GM12878 (cell line): ENCODE data around the gene MAPK9. TPM values are rescaled to one million over a fixed set of nuclear protein-coding genes. Genes with fewer than 3 reads are reported as not detected.

ENCODE experiments used
- ATAC-seq: fragments of 200-7000 bp; cut with Tn5 transposase; 3 replicates; pipeline ENCODE4 v1.9.1; 2020; ENCODE audit warnings: mild to moderate bottlenecking, moderate library complexity
- BruUV-seq: library from RNA; stranded (reverse); fragments of 400-500 nt; replicated peaks from 2 replicates; lab custom pipeline; 2021; lab: Mats Ljungman, UMichigan
- CTCF ChIA-PET: fragments of 300-600 bp; sonication (Branson Sonifier 250); formaldehyde crosslinking; extraction: SDS; loops from one replicate; lab custom pipeline; 2021; ENCODE audit warnings: inconsistent platforms; lab: Yijun Ruan, JAX
- POLR2A ChIA-PET: fragments of 350-600 bp; formaldehyde crosslinking; extraction: SDS; loops from one replicate; lab custom pipeline; 2021; ENCODE audit warnings: inconsistent platforms; lab: Charles Lee
- RAD21 ChIA-PET: fragments of 300-600 bp; sonication (Branson Sonifier 250); formaldehyde crosslinking; loops from one replicate; lab custom pipeline; 2023; ENCODE audit warnings: antibody characterized with exemption; ENCODE audit not compliant: unreplicated experiment; lab: Charles Lee
- SMC1A ChIA-PET: fragments of 300-600 bp; sonication (Branson Sonifier 250); formaldehyde crosslinking; loops from one replicate; lab custom pipeline; 2023; ENCODE audit not compliant: unreplicated experiment, uncharacterized antibody; lab: Charles Lee
- DNase-seq: peaks from one replicate; pipeline ENCODE4 v3.0.0-alpha.2; 2011; ENCODE audit warnings: low read depth, low spot score
- FAIRE-seq: peaks from 3 replicates; lab custom pipeline; 2011; peaks lifted over from hg19 to GRCh38; lab: Jason Lieb, UNC
- H2AFZ ChIP-seq: 2 replicates; pipeline ENCODE4 v1.6.0; 2011; ENCODE audit warnings: low read depth, low read length, control low read depth; ENCODE audit not compliant: control insufficient read depth
- H3K27ac ChIP-seq: 2 replicates; pipeline ENCODE4 v1.5.1; 2011; ENCODE audit warnings: control low read depth; ENCODE audit not compliant: control insufficient read depth, insufficient read depth
- H3K27me3 ChIP-seq, 2 experiments: replicated peaks in 1 of 2; 2 replicates each; pipeline versions ENCODE4 v1.6.0 to v1.6.1; 2011; ENCODE audit warnings: low read length in 1 of 2; ENCODE audit not compliant: control insufficient read depth in 2 of 2, insufficient read depth in 2 of 2
- H3K36me3 ChIP-seq, 2 experiments: 2 replicates each; pipeline ENCODE4 v1.5.1; 2011; ENCODE audit warnings: low read length in 1 of 2; ENCODE audit not compliant: control insufficient read depth in 2 of 2, insufficient read depth in 2 of 2
- H3K4me1 ChIP-seq: 2 replicates; pipeline ENCODE4 v1.6.1; 2011; ENCODE audit warnings: mild to moderate bottlenecking, low read length, moderate library complexity, mixed read lengths; ENCODE audit not compliant: control insufficient read depth, insufficient read depth
- H3K4me2 ChIP-seq: 2 replicates; pipeline ENCODE4 v1.6.0; 2011; ENCODE audit warnings: control low read depth; ENCODE audit not compliant: control insufficient read depth, insufficient read depth
- H3K4me3 ChIP-seq: fragments of 200-600 bp; sonication (generic); 2 replicates; pipeline ENCODE4 v1.5.1; 2016
- H3K79me2 ChIP-seq: 2 replicates; pipeline ENCODE4 v1.6.0; 2011; ENCODE audit warnings: low read length; ENCODE audit not compliant: control insufficient read depth, insufficient read depth
- H3K9ac ChIP-seq: 2 replicates; pipeline ENCODE4 v1.8.0; 2011; ENCODE audit warnings: low read length, control low read depth, mixed read lengths; ENCODE audit not compliant: control insufficient read depth, insufficient read depth
- H3K9me3 ChIP-seq: replicated peaks from 3 replicates; pipeline ENCODE4 v1.5.1; 2011; ENCODE audit warnings: mild to moderate bottlenecking, low read length; ENCODE audit not compliant: control insufficient read depth, insufficient read depth
- H4K20me1 ChIP-seq: 2 replicates; pipeline ENCODE4 v1.6.0; 2011; ENCODE audit not compliant: control insufficient read depth, insufficient read depth
- CBX3 ChIP-seq: fragments of 200-600 bp; sonication (generic); IDR thresholded peaks from 2 replicates; pipeline ENCODE4 v1.6.1; 2016; ENCODE audit warnings: low read depth, borderline replicate concordance
- ETV6 ChIP-seq, 2 experiments: fragments of 450-650 bp in 1 of 2; IDR thresholded peaks in 1 of 2; conservative IDR thresholded peaks in 1 of 2; 2 replicates each; pipeline ENCODE4 v1.6.1; 2014; ENCODE audit warnings: antibody characterized with exemption in 1 of 2, borderline replicate concordance in 1 of 2, low read depth in 1 of 2, mild to moderate bottlenecking in 1 of 2, moderate library complexity in 1 of 2
- EZH2 ChIP-seq: IDR thresholded peaks from 2 replicates; pipeline ENCODE4 v1.6.1; 2012; ENCODE audit warnings: low read depth, mild to moderate bottlenecking, control low read depth, inconsistent platforms, low read length, borderline replicate concordance; ENCODE audit not compliant: control insufficient read depth
- IKZF1 ChIP-seq: fragments of 450-650 bp; conservative IDR thresholded peaks from 2 replicates; pipeline ENCODE4 v1.6.1; 2017; ENCODE audit warnings: antibody characterized with exemption, mild to moderate bottlenecking
- RFX5 ChIP-seq: IDR thresholded peaks from 2 replicates; pipeline ENCODE4 v1.6.1; 2011; ENCODE audit warnings: low read depth, low read length, improper control_type of control experiment
- SREBF1 ChIP-seq: IDR thresholded peaks from 2 replicates; pipeline ENCODE4 v1.6.1; 2012; ENCODE audit warnings: mild to moderate bottlenecking, low read length
- SUZ12 ChIP-seq: fragments of 200-600 bp; sonication (generic); IDR thresholded peaks from one replicate; pipeline ENCODE4 v1.6.1; 2018; ENCODE audit warnings: antibody characterized with exemption, mild to moderate bottlenecking; ENCODE audit not compliant: unreplicated experiment
- WRNIP1 ChIP-seq: IDR thresholded peaks from 2 replicates; pipeline ENCODE4 v1.6.1; 2011; ENCODE audit warnings: low read depth, low read length, improper control_type of control experiment, borderline replicate concordance
- ZSCAN29 ChIP-seq: fragments of 450-650 bp; IDR thresholded peaks from 2 replicates; pipeline ENCODE4 v1.6.1; 2017; ENCODE audit warnings: mild to moderate bottlenecking, moderate library complexity
- WGBS: methylation state at CpG from one replicate; pipeline ENCODE4 v1.1.6; 2016; ENCODE audit warnings: low lambda C conversion rate; ENCODE audit not compliant: insufficient replicate concordance, insufficient coverage; ENCODE audit errors: missing lambda C conversion rate; 5-methylcytosine and 5-hydroxymethylcytosine counted together
- in situ Hi-C: fragments of 300-500 bp; cut with MboI; formaldehyde crosslinking; loops from 9 replicates; pipeline ENCODE4 v1.14.3; 2018; ENCODE audit warnings: mixed read lengths
- intact Hi-C: fragments of 100-400 bp; cut with micrococcal nuclease; formaldehyde crosslinking; loops from one replicate; pipeline ENCODE4 v1.14.2; 2022; ENCODE audit not compliant: unreplicated experiment
- polyA plus RNA-seq, 11 experiments: library from polyadenylated mRNA; depleted of rRNA in 4 of 11; unstranded in 6 of 11; stranded (reverse) in 5 of 11; fragments of >200 nt; fragmentation: Nextera tagmentation in 4 of 11; fragmentation: Illumina TruSeq in 1 of 11; extraction: Ambion mirVana in 4 of 11; extraction: Trizol in 1 of 11; gene quantifications; 1 replicate in 1 of 11; 2 replicates in 10 of 11; pipeline versions ENCODE4 v1.2.1 to v1.2.3, GENCODE V29; 2011 to 2016; ENCODE audit warnings: inconsistent platforms in 2 of 11, missing spikeins in 2 of 11, low read depth in 1 of 11
- total RNA-seq, 4 experiments: library from RNA; depleted of rRNA in 3 of 4; stranded (reverse); fragments of >200 nt in 3 of 4; fragmentation: Illumina TruSeq in 1 of 4; extraction: Trizol in 1 of 4; gene quantifications; 2 replicates each; pipeline versions ENCODE4 v1.2.1 to v1.2.3, GENCODE V29; 2013 to 2021
- TF ChIP-seq, protein P1 (sequence below): fragments of 450-650 bp; IDR thresholded peaks from 2 replicates; pipeline ENCODE4 v1.6.1; 2014; ENCODE audit warnings: mild to moderate bottlenecking
- TF ChIP-seq, protein P2 (sequence below): fragments of 450-650 bp; IDR thresholded peaks from 2 replicates; pipeline ENCODE4 v1.6.1; 2016; ENCODE audit warnings: mild to moderate bottlenecking, moderate library complexity, borderline replicate concordance

MAPK9 gene
- total and polyA plus RNA-seq, 10 of the 15 experiments (the other 5 are each of a cell fraction or from before 2014, with no cell fraction given) = 2.1 to 52.9 (median 21.7) TPM

DNA sequence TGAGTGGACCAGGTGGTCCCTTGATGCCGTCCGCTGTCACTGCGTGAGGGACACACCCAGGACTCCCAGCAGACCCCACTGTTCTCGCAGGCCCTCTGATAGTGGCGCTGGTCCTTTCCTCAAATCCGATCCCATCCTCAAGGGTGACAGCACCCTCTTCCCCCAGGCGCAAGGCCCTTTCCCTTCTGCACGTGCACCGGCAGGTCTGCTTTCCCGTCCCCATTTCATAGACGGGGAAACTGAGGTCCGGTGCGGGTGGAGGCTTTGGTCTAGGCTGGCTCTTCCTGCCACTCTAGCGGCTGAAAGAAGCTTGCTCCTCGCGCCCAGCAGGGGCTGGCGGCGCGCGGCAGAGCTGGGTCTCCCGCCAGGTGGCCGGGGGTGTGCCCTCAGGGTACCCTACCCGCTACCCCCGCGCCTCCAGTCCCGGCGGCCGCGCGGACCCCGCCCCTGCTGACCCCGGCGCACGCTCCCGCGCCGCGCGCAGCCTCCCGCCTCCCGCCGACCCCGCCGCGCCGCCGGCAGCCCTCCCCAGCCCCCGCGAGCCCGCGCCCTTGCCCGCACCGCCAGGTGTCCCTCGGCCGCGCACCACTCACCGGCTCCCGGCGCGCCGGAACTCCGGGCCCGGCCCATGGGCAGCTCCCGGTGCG lies 83.3 kb downstream of the MAPK9 start:
- H4K20me1 ChIP-seq = no peaks in the 10 kb centered on the region
- BruUV-seq = no TSS peak
- TF ChIP-seq ZSCAN29 (no peak), ETV6 (conservative IDR thresholded peaks at IDR 0.05 in 1 of 2, IDR thresholded peaks at IDR 0.05 in 1 of 2; ENCODE audit: borderline replicate concordance in 1 of 2, low read depth in 1 of 2) (no peak), SREBF1 (no peak), CBX3 (no peak)
- TF ChIP-seq, protein P1, sequence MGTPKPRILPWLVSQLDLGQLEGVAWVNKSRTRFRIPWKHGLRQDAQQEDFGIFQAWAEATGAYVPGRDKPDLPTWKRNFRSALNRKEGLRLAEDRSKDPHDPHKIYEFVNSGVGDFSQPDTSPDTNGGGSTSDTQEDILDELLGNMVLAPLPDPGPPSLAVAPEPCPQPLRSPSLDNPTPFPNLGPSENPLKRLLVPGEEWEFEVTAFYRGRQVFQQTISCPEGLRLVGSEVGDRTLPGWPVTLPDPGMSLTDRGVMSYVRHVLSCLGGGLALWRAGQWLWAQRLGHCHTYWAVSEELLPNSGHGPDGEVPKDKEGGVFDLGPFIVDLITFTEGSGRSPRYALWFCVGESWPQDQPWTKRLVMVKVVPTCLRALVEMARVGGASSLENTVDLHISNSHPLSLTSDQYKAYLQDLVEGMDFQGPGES = no peak
- TF ChIP-seq, all 136 proteins: peak for 0
- FAIRE-seq (no peak), ATAC-seq (peak; percentile 28; the same call in 2 of the 3 replicates), DNase-seq (no peak)
- H3K4me3 ChIP-seq = no peak overlapping the region
- in situ Hi-C loops = no loop called here
- no peak overlapping the region for H2AFZ ChIP-seq
- no peak overlapping the region for H3K9ac ChIP-seq
- 9% methylated on average over 29 of the region's 65 CpGs for WGBS
- no peaks in the 10 kb centered on the region for H3K4me1 ChIP-seq
- ChIA-PET RAD21 (no interaction called here), POLR2A (no interaction called here), CTCF (no interaction called here), SMC1A (no interaction called here)
- intact Hi-C loops = no loop called here
- H3K9me3 ChIP-seq = no peaks in the 10 kb centered on the region; the same call in 2 of the 3 replicates
- H3K36me3 ChIP-seq = no peaks in the 10 kb centered on the region
- H3K27ac ChIP-seq = no peak overlapping the region
- no peak overlapping the region; the same call in 1 of the 2 replicates for H3K4me2 ChIP-seq
- H3K27me3 ChIP-seq = peaks cover 0 to 5% of the 10 kb centered on the region in 2 experiments; a peak in 2 of 4 replicates
- H3K79me2 ChIP-seq = no peaks in the 10 kb centered on the region

DNA sequence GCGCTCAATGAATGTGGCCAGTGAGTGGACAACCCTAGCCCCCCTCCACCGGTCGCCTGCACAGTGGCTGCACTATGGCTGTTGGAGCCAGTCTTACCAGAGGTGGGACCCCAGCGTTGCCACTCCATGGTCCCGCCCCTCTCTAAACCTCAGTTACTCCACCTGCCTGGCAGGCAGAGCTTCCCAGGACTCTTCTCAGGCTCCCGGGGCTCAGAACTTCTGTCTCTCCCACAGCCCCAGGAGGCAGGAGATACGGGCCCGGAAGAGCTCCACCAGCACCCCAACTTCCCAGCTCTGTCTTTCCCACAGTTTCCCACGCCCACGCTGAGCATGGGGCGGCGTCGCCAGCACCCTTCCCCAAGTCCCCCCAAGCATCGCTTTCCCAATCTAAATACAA lies 83.8 kb downstream of the MAPK9 start:
- DNase-seq = no peak
- ChIA-PET RAD21 (no interaction called here), CTCF (no interaction called here), SMC1A (no interaction called here), POLR2A (no interaction called here)
- Histone ChIP-seq H3K27ac (no peak overlapping the region), H3K4me3 (no peak overlapping the region), H3K4me1 (no peaks in the 10 kb centered on the region), H3K4me2 (no peak overlapping the region), H2AFZ (no peak overlapping the region), H3K9me3 (no peaks in the 10 kb centered on the region; the same call in 2 of the 3 replicates), H3K36me3 (no peaks in the 10 kb centered on the region), H3K27me3 (peaks cover 0 to 5% of the 10 kb centered on the region in 2 experiments; a peak in 2 of 4 replicates), H3K9ac (no peak overlapping the region), H3K79me2 (no peaks in the 10 kb centered on the region), H4K20me1 (no peaks in the 10 kb centered on the region)
- intact Hi-C loops (no loop called here), in situ Hi-C loops (no loop called here)
- BruUV-seq = no TSS peak
- TF ChIP-seq IKZF1 (no peak), WRNIP1 (no peak), SUZ12 (no peak), RFX5 (no peak), SREBF1 (no peak), EZH2 (no peak)
- TF ChIP-seq, protein P2, sequence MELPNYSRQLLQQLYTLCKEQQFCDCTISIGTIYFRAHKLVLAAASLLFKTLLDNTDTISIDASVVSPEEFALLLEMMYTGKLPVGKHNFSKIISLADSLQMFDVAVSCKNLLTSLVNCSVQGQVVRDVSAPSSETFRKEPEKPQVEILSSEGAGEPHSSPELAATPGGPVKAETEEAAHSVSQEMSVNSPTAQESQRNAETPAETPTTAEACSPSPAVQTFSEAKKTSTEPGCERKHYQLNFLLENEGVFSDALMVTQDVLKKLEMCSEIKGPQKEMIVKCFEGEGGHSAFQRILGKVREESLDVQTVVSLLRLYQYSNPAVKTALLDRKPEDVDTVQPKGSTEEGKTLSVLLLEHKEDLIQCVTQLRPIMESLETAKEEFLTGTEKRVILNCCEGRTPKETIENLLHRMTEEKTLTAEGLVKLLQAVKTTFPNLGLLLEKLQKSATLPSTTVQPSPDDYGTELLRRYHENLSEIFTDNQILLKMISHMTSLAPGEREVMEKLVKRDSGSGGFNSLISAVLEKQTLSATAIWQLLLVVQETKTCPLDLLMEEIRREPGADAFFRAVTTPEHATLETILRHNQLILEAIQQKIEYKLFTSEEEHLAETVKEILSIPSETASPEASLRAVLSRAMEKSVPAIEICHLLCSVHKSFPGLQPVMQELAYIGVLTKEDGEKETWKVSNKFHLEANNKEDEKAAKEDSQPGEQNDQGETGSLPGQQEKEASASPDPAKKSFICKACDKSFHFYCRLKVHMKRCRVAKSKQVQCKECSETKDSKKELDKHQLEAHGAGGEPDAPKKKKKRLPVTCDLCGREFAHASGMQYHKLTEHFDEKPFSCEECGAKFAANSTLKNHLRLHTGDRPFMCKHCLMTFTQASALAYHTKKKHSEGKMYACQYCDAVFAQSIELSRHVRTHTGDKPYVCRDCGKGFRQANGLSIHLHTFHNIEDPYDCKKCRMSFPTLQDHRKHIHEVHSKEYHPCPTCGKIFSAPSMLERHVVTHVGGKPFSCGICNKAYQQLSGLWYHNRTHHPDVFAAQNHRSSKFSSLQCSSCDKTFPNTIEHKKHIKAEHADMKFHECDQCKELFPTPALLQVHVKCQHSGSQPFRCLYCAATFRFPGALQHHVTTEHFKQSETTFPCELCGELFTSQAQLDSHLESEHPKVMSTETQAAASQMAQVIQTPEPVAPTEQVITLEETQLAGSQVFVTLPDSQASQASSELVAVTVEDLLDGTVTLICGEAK = no peak
- ATAC-seq = no peak
- no peak for FAIRE-seq
- WGBS = 35% methylated on average over 14 of the region's 14 CpGs
